Neural cell (in vitro differentiated cells): ENCODE measurements around the gene IGF1R.

Experiments used
- EP300 ChIP-seq: fragments of 450-650 bp; conservative IDR thresholded peaks from 2 replicates; pipeline ENCODE4 v1.6.1; 2014; ENCODE audit warnings: antibody characterized with exemption, mild to moderate bottlenecking, moderate library complexity; ENCODE audit not compliant: poor library complexity, severe bottlenecking
- EZH2 ChIP-seq: fragments of 200-600, 300-800 bp; shearing (Covaris generic), sonication (generic); IDR thresholded peaks from 2 replicates; pipeline ENCODE4 v1.6.1; 2014; ENCODE audit warnings: antibody characterized with exemption, low read length, borderline replicate concordance, mild to moderate bottlenecking; ENCODE audit not compliant: insufficient read depth, poor library complexity, severe bottlenecking
- POLR2AphosphoS5 ChIP-seq: IDR thresholded peaks from 2 replicates; pipeline ENCODE4 v1.6.1; 2012
- RAD21 ChIP-seq: fragments of 450-650 bp; conservative IDR thresholded peaks from 2 replicates; pipeline ENCODE4 v1.6.1; 2014; ENCODE audit warnings: antibody characterized with exemption, mild to moderate bottlenecking, moderate library complexity
- SMC3 ChIP-seq: fragments of 450-650 bp; conservative IDR thresholded peaks from 2 replicates; pipeline ENCODE4 v1.6.1; 2014; ENCODE audit warnings: antibody characterized with exemption, mild to moderate bottlenecking, moderate library complexity; ENCODE audit not compliant: poor library complexity
- TF ChIP-seq, protein P1 (sequence below): fragments of 450-650 bp; IDR thresholded peaks from 2 replicates; pipeline ENCODE4 v1.5.1; 2014; ENCODE audit warnings: antibody characterized with exemption, mild to moderate bottlenecking, moderate library complexity; ENCODE audit not compliant: poor library complexity, severe bottlenecking
- TF ChIP-seq, protein P2 (sequence below): IDR thresholded peaks from 2 replicates; pipeline ENCODE4 v1.6.1; 2012; ENCODE audit warnings: borderline replicate concordance

DNA sequence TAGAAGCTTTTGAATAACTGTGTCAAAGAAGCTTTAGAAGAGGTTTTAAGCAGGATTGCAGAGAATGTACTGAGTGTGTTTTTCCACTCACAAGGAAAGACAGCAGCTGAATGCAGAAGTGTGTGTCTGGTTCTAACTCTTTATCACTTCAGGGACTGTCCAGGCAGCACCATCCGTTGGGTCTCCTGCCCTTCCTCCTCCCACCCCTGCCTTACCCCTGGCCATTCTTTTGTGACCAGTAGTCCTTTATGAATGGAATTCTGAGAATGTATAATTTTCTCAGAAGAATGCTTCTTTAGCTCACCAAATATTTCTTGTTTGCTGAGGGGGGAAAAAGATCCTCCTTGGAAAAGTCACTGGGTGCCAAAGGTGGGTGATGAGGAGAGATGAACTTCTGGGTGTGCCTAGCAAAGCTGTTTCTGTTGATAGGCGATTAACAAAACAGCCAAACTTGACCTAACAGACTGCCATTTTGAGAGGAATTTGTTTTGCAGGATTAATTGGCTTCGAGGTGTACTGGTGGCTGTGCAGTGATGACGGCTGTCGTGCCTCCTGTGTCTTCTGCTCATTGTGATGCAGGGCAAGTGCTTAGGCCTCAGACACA, 70.9 kb downstream of the IGF1R start:
- TF ChIP-seq, protein P1, sequence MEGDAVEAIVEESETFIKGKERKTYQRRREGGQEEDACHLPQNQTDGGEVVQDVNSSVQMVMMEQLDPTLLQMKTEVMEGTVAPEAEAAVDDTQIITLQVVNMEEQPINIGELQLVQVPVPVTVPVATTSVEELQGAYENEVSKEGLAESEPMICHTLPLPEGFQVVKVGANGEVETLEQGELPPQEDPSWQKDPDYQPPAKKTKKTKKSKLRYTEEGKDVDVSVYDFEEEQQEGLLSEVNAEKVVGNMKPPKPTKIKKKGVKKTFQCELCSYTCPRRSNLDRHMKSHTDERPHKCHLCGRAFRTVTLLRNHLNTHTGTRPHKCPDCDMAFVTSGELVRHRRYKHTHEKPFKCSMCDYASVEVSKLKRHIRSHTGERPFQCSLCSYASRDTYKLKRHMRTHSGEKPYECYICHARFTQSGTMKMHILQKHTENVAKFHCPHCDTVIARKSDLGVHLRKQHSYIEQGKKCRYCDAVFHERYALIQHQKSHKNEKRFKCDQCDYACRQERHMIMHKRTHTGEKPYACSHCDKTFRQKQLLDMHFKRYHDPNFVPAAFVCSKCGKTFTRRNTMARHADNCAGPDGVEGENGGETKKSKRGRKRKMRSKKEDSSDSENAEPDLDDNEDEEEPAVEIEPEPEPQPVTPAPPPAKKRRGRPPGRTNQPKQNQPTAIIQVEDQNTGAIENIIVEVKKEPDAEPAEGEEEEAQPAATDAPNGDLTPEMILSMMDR = no peak
- TF ChIP-seq RAD21 = no peak
- TF ChIP-seq, protein P2, sequence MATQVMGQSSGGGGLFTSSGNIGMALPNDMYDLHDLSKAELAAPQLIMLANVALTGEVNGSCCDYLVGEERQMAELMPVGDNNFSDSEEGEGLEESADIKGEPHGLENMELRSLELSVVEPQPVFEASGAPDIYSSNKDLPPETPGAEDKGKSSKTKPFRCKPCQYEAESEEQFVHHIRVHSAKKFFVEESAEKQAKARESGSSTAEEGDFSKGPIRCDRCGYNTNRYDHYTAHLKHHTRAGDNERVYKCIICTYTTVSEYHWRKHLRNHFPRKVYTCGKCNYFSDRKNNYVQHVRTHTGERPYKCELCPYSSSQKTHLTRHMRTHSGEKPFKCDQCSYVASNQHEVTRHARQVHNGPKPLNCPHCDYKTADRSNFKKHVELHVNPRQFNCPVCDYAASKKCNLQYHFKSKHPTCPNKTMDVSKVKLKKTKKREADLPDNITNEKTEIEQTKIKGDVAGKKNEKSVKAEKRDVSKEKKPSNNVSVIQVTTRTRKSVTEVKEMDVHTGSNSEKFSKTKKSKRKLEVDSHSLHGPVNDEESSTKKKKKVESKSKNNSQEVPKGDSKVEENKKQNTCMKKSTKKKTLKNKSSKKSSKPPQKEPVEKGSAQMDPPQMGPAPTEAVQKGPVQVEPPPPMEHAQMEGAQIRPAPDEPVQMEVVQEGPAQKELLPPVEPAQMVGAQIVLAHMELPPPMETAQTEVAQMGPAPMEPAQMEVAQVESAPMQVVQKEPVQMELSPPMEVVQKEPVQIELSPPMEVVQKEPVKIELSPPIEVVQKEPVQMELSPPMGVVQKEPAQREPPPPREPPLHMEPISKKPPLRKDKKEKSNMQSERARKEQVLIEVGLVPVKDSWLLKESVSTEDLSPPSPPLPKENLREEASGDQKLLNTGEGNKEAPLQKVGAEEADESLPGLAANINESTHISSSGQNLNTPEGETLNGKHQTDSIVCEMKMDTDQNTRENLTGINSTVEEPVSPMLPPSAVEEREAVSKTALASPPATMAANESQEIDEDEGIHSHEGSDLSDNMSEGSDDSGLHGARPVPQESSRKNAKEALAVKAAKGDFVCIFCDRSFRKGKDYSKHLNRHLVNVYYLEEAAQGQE = no peak
- no peak for TF ChIP-seq EZH2
- TF ChIP-seq SMC3 = no peak
- TF ChIP-seq EP300 = no peak
- no peak for TF ChIP-seq POLR2AphosphoS5
